K562 (cell line): ENCODE data around the gene ZNF672. TPM values are rescaled to one million over a fixed set of nuclear protein-coding genes. Genes with fewer than 3 reads are reported as not detected.

Experiments
- BCOR ChIP-seq: fragments of 450-650 bp; IDR thresholded peaks from 2 replicates; pipeline ENCODE4 v1.6.1; 2016
- PHF8 ChIP-seq: fragments of 200-600 bp; sonication (generic); IDR thresholded peaks from 2 replicates; pipeline ENCODE4 v1.6.1; 2012; ENCODE audit warnings: mixed run types, mild to moderate bottlenecking, inconsistent platforms, low read length, moderate library complexity, borderline replicate concordance
- SIN3A ChIP-seq, 2 experiments: fragments of 150-350 bp in 1 of 2; IDR thresholded peaks; 2 replicates each; pipeline ENCODE4 v1.6.1; 2011 to 2016; ENCODE audit warnings: borderline replicate concordance in 2 of 2, low read depth in 2 of 2, low read length in 2 of 2, mild to moderate bottlenecking in 2 of 2, moderate library complexity in 2 of 2; ENCODE audit not compliant: control insufficient read depth in 1 of 2
- TCFL5 ChIP-seq: fragments of 250-450 bp; sonication (Bioruptor Pico); conservative IDR thresholded peaks from 2 replicates; pipeline ENCODE4 v1.6.1; 2021; ENCODE audit warnings: mild to moderate bottlenecking, moderate library complexity, matching md5 sums
- U2AF1 ChIP-seq: fragments of 200-400 bp; formaldehyde crosslinking; optimal IDR thresholded peaks from 2 replicates; pipeline ENCODE3; 2017; ENCODE audit warnings: mild to moderate bottlenecking, low read depth, low read length, moderate library complexity
- ZEB2 ChIP-seq: fragments of 450-650 bp; IDR thresholded peaks from 2 replicates; pipeline ENCODE4 v1.6.1; 2016
- ZFP30 ChIP-seq: fragments of 250-450 bp; sonication (Bioruptor Pico); IDR thresholded peaks from 2 replicates; pipeline ENCODE4 v1.8.0; 2022; ENCODE audit warnings: moderate library complexity, mild to moderate bottlenecking, inconsistent platforms, borderline replicate concordance
- ZNF311 ChIP-seq: fragments of 250-450 bp; sonication (Bioruptor Pico); IDR thresholded peaks from 2 replicates; pipeline ENCODE4 v1.4.0; 2020; ENCODE audit warnings: mild to moderate bottlenecking, moderate library complexity
- polyA plus RNA-seq, 8 experiments: library from polyadenylated mRNA; depleted of rRNA in 4 of 8; stranded (reverse) in 5 of 8; unstranded in 3 of 8; fragments of >200 nt; fragmentation: Nextera tagmentation in 2 of 8; fragmentation: Illumina TruSeq in 1 of 8; extraction: Ambion mirVana in 2 of 8; extraction: Trizol in 1 of 8; gene quantifications; 2 replicates each; pipeline versions ENCODE4 v1.2.1 to v1.2.3, GENCODE V29; 2011 to 2014; ENCODE audit warnings: inconsistent platforms in 1 of 8, missing spikeins in 1 of 8
- total RNA-seq, 7 experiments: library from RNA; depleted of rRNA in 6 of 7; stranded (reverse); fragments of >200 nt in 6 of 7; fragmentation: Illumina TruSeq in 2 of 7; extraction: Trizol in 2 of 7; gene quantifications; 2 replicates each; pipeline versions ENCODE4 v1.2.1 to v1.2.3, GENCODE V29; 2011 to 2021; ENCODE audit warnings: low replicate concordance in 1 of 7
- TF ChIP-seq, protein P1 (sequence below): sonication (generic); formaldehyde crosslinking; IDR thresholded peaks from 2 replicates; pipeline ENCODE4 v1.8.1; 2023; ENCODE audit warnings: mild to moderate bottlenecking, missing genetic modification reagents
- TF ChIP-seq, protein P2 (sequence below), 3 experiments: fragments of 200-800 bp in 1 of 3; sonication (Bioruptor generic) in 1 of 3; sonication (generic) in 1 of 3; formaldehyde crosslinking in 1 of 3; IDR thresholded peaks; 2 replicates each; pipeline versions ENCODE4 v1.6.1 to v1.8.0; 2016 to 2022; ENCODE audit warnings: mild to moderate bottlenecking in 2 of 3, missing compliant biosample characterization in 2 of 3, missing genetic modification characterization in 2 of 3, missing genetic modification reagents in 1 of 3
- TF ChIP-seq, protein P3 (sequence below): fragments of 250-450 bp; sonication (Bioruptor Pico); IDR thresholded peaks from 2 replicates; pipeline ENCODE4 v1.5.0; 2021; ENCODE audit warnings: mild to moderate bottlenecking, moderate library complexity
- TF ChIP-seq, protein P4 (sequence below): fragments of 250-450 bp; sonication (Bioruptor Pico); IDR thresholded peaks from 2 replicates; pipeline ENCODE4 v1.5.0; 2020; ENCODE audit warnings: mild to moderate bottlenecking, borderline replicate concordance
- TF ChIP-seq, protein P5 (sequence below): fragments of 200-800 bp; sonication (Bioruptor generic); IDR thresholded peaks from 2 replicates; pipeline ENCODE4 v1.6.1; 2016; ENCODE audit warnings: missing genetic modification characterization, missing compliant biosample characterization

Gene ZNF672
- total and polyA plus RNA-seq, 9 of the 15 experiments (the other 6 are each of a cell fraction or from before 2014, with no cell fraction given), result 1.9 to 57.9 (median 24.1) TPM

DNA sequence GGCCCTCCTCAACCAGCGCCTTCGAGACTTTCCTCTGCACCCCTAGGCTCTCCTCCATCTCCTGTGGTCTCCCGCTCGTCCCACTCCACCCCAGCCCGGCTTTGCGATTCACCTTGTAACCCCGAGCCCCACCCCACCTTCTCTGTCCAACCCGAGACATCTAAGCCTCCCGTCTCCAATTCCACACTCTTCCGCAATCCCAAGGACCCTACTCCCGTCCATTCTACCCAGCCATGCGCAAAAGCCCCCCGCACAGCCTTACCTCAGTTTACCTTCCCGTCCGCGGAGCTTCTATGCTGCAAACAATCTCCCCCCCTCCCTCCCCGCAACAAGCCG is 12.5 kb upstream of the ZNF672 start (continued):
- TF ChIP-seq BCOR, result peak; percentile 96
- TF ChIP-seq U2AF1, result no peak
- TF ChIP-seq, protein P1, sequence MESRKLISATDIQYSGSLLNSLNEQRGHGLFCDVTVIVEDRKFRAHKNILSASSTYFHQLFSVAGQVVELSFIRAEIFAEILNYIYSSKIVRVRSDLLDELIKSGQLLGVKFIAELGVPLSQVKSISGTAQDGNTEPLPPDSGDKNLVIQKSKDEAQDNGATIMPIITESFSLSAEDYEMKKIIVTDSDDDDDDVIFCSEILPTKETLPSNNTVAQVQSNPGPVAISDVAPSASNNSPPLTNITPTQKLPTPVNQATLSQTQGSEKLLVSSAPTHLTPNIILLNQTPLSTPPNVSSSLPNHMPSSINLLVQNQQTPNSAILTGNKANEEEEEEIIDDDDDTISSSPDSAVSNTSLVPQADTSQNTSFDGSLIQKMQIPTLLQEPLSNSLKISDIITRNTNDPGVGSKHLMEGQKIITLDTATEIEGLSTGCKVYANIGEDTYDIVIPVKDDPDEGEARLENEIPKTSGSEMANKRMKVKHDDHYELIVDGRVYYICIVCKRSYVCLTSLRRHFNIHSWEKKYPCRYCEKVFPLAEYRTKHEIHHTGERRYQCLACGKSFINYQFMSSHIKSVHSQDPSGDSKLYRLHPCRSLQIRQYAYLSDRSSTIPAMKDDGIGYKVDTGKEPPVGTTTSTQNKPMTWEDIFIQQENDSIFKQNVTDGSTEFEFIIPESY (CRISPR knock-in tag), result no peak
- TF ChIP-seq, protein P2, sequence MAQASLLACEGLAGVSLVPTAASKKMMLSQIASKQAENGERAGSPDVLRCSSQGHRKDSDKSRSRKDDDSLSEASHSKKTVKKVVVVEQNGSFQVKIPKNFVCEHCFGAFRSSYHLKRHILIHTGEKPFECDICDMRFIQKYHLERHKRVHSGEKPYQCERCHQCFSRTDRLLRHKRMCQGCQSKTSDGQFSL (CRISPR knock-in tag; IDR thresholded peaks at IDR 0.05), result no peak
- TF ChIP-seq, protein P2 (tag; IDR thresholded peaks at IDR 0.05), result no peak
- TF ChIP-seq, protein P3, sequence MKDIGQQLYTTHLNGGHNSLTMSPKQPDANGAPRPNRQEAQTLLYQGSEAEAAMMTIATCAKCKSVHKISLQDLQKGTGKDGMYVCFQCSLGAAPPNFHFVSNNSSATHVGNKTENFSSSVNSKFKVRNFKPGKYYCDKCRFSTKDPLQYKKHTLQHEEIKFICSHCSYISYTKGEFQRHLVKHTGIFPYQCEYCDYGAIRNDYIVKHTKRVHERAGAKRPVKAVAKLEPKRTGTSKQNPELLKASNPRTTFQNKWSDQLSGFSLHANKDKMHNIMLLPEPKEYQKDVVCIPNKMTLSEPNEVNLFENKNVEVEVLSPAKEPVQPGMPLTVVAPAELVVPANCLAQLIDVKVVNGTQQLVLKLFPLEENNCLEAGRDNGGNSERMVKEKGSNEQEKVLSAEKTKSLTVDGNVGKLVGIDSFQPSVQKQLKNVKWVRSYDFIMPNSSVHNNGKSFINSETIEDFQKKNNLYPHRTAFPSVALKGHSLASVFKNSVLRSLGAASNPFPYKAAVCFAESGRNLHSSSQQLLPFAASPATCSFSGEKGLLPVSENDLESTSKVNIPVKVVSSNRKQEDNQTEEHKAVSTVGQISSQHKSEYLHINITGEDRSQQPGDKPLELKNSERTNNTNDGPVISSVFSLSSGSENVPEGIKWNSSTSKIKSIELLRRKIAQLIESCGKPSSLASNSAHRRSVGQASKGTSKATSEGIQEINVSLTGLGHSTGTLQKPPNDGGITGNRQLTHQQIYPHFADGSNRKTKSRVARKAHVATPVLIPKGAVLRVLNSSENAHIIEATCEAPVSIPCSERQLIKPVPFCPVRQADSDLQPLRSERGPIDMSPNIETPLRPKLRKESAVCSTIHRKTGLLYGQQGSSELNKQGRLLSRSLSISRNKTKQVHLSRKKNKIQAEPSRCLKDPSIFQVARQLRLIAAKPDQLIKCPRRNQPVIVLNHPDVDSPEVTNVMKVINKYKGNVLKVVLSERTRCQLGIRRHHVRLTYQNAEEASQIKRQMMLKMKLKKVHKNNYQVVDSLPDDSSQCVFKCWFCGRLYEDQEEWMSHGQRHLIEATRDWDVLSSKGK (CRISPR knock-in tag), result no peak
- TF ChIP-seq PHF8, result peak; percentile 55; the same call in 1 of the 2 replicates
- TF ChIP-seq ZEB2, result 0 out of 2 replicates have a peak, but pooled peaks have one; percentile 54
- TF ChIP-seq TCFL5, result no peak
- no peak for TF ChIP-seq ZFP30
- no peak for TF ChIP-seq ZNF311 (CRISPR knock-in tag)
- no peak for TF ChIP-seq SIN3A (IDR thresholded peaks at IDR 0.05; ENCODE audit: borderline replicate concordance in 2 of 2, control insufficient read depth in 1 of 2, low read depth in 2 of 2, low read length in 2 of 2)
- TF ChIP-seq, protein P4, sequence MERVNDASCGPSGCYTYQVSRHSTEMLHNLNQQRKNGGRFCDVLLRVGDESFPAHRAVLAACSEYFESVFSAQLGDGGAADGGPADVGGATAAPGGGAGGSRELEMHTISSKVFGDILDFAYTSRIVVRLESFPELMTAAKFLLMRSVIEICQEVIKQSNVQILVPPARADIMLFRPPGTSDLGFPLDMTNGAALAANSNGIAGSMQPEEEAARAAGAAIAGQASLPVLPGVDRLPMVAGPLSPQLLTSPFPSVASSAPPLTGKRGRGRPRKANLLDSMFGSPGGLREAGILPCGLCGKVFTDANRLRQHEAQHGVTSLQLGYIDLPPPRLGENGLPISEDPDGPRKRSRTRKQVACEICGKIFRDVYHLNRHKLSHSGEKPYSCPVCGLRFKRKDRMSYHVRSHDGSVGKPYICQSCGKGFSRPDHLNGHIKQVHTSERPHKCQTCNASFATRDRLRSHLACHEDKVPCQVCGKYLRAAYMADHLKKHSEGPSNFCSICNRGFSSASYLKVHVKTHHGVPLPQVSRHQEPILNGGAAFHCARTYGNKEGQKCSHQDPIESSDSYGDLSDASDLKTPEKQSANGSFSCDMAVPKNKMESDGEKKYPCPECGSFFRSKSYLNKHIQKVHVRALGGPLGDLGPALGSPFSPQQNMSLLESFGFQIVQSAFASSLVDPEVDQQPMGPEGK (CRISPR knock-in tag), result no peak
- TF ChIP-seq, protein P5, sequence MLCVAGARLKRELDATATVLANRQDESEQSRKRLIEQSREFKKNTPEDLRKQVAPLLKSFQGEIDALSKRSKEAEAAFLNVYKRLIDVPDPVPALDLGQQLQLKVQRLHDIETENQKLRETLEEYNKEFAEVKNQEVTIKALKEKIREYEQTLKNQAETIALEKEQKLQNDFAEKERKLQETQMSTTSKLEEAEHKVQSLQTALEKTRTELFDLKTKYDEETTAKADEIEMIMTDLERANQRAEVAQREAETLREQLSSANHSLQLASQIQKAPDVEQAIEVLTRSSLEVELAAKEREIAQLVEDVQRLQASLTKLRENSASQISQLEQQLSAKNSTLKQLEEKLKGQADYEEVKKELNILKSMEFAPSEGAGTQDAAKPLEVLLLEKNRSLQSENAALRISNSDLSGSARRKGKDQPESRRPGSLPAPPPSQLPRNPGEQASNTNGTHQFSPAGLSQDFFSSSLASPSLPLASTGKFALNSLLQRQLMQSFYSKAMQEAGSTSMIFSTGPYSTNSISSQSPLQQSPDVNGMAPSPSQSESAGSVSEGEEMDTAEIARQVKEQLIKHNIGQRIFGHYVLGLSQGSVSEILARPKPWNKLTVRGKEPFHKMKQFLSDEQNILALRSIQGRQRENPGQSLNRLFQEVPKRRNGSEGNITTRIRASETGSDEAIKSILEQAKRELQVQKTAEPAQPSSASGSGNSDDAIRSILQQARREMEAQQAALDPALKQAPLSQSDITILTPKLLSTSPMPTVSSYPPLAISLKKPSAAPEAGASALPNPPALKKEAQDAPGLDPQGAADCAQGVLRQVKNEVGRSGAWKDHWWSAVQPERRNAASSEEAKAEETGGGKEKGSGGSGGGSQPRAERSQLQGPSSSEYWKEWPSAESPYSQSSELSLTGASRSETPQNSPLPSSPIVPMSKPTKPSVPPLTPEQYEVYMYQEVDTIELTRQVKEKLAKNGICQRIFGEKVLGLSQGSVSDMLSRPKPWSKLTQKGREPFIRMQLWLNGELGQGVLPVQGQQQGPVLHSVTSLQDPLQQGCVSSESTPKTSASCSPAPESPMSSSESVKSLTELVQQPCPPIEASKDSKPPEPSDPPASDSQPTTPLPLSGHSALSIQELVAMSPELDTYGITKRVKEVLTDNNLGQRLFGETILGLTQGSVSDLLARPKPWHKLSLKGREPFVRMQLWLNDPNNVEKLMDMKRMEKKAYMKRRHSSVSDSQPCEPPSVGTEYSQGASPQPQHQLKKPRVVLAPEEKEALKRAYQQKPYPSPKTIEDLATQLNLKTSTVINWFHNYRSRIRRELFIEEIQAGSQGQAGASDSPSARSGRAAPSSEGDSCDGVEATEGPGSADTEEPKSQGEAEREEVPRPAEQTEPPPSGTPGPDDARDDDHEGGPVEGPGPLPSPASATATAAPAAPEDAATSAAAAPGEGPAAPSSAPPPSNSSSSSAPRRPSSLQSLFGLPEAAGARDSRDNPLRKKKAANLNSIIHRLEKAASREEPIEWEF, result no peak
